Renal cortex interstitium (tissue), 15 donors: ENCODE data around the gene CDHR4. TPM values are rescaled to one million over a fixed set of nuclear protein-coding genes. Genes with fewer than 3 reads are reported as not detected.
"Not testable (repeated sequence)": the region's sequence is repeated elsewhere in the genome, so short reads cannot be mapped to it uniquely, and the experiment has no call there.

Experiments used
- DNase-seq, 11 donors: peaks; one replicate each; pipeline ENCODE4 v3.0.0-alpha.2; 2013; ENCODE audit warnings: low read depth in 9 of 11, low spot score in 4 of 11; ENCODE audit errors: extremely low read depth in 1 of 11
- long read RNA-seq, 16 experiments: transcript quantifications; one replicate each; lab custom pipeline, GENCODE V29; 2026
- polyA plus RNA-seq, 3 donors: library from polyadenylated mRNA; unstranded; fragments of 120-200 nt; gene quantifications; one replicate each; pipeline ENCODE4 v1.2.1, GENCODE V29; 2013; ENCODE audit not compliant: insufficient read length in 3 of 3

CDHR4 gene
- under 1 TPM in 1 of 3 donors, not detected in 2; 0.15 TPM for polyA plus RNA-seq
- long read RNA-seq, donor 1, result 0 reads
- long read RNA-seq, donor 2, result 0 reads
- long read RNA-seq, donor 3, result 0 reads
- long read RNA-seq, donor 4, result 0 reads
- long read RNA-seq, donor 5, result 0 reads
- long read RNA-seq, donor 6, result 0 reads
- long read RNA-seq, donor 7, result 0 reads
- long read RNA-seq, donor 8, result 0 reads
- long read RNA-seq, donor 9, result 0 reads
- long read RNA-seq, donor 10, result 0 reads
- long read RNA-seq, donor 11, result 0 reads
- long read RNA-seq, donor 12, result 0 reads
- long read RNA-seq, donor 13, result 0 reads
- long read RNA-seq, donor 14, result 0 reads
- long read RNA-seq, donor 15, result 0 reads
- long read RNA-seq, donor 16, result 0 reads

GRCh38 chr3:49799761-49800160 lies at the start of gene CDHR4:
Gene CDHR4 (minus strand): TSS chr3:49799873. CDS start chr3:49799812, 61 bp downstream.
- DNase-seq, result no peak

- DNase-seq, result no peak
These were observed 46.0 kb upstream of the CDHR4 start for GRCh38 chr3:49845694-49846093.

GRCh38 chr3:49844464-49845183 lies 45.0 kb upstream of the CDHR4 start:
- no peak for DNase-seq

GRCh38 chr3:49842843-49843517 lies 43.3 kb upstream of the CDHR4 start:
- no peak for DNase-seq

GRCh38 chr3:49841806-49842205 lies 42.1 kb upstream of the CDHR4 start:
- DNase-seq, result no peak

- DNase-seq, result peak in 1 of 11 donors; percentile 3
These were observed 41.5 kb upstream of the CDHR4 start for GRCh38 chr3:49841126-49841696.

GRCh38 chr3:49840388-49840787 lies 40.7 kb upstream of the CDHR4 start:
- no peak for DNase-seq

- DNase-seq, result peak; percentile 47 to 77 (median 62)
These were observed 39.6 kb upstream of the CDHR4 start for GRCh38 chr3:49839193-49839809.

- DNase-seq, result no peak
These were observed 31.7 kb upstream of the CDHR4 start for GRCh38 chr3:49831341-49831740.

- no peak for DNase-seq
These were observed 26.3 kb upstream of the CDHR4 start for GRCh38 chr3:49826016-49826415.

GRCh38 chr3:49823131-49823530 lies 23.5 kb upstream of the CDHR4 start:
- not testable (repeated sequence) for DNase-seq

GRCh38 chr3:49813497-49814174 lies 14.0 kb upstream of the CDHR4 start, which contains the start of gene UBA7:
Gene UBA7 (minus strand): TSS chr3:49813953. CDS start chr3:49813787, 166 bp downstream.
- peak in 6 of 11 donors; percentile 45 to 68 (median 50) for DNase-seq

- no peak for DNase-seq
These were observed 13.3 kb upstream of the CDHR4 start for GRCh38 chr3:49812916-49813496.

- DNase-seq, result peak in 5 of 11 donors; percentile 54 to 70 (median 60)
These were observed 7.9 kb upstream of the CDHR4 start for GRCh38 chr3:49807431-49808114.

- DNase-seq, result no peak
These were observed 7.2 kb upstream of the CDHR4 start for GRCh38 chr3:49806850-49807249.

- DNase-seq, result peak in 8 of 11 donors; percentile 72 to 88 (median 81)
These were observed 6.4 kb upstream of the CDHR4 start for GRCh38 chr3:49805897-49806701.

- peak in 7 of 11 donors; percentile 65 to 90 (median 83) for DNase-seq
These were observed 5.7 kb upstream of the CDHR4 start for GRCh38 chr3:49805367-49805782.
